Common myeloid progenitor, CD34-positive (primary cell): ENCODE data around the gene SUGP1.

Experiments
- CTCF ChIA-PET: fragments of 350-600 bp; sonication (Branson Sonifier 250); formaldehyde crosslinking; loops from one replicate; lab custom pipeline; 2021; ENCODE audit warnings: antibody characterized with exemption; lab: Charles Lee
- POLR2A ChIA-PET: fragments of 350-600 bp; sonication (Branson Sonifier 250); formaldehyde crosslinking; loops from one replicate; lab custom pipeline; 2021; ENCODE audit warnings: antibody characterized with exemption; lab: Charles Lee
- DNase-seq, 3 donors: peaks; one replicate each; pipeline versions ENCODE4 v3.0.0 to v3.0.0-alpha.2; 2013
- H3K27ac ChIP-seq, 2 experiments: 1 replicate in 1 of 2; 2 replicates in 1 of 2; pipeline ENCODE4 v1.7.0; 2013; ENCODE audit warnings: inconsistent platforms in 2 of 2, low read length in 2 of 2, mild to moderate bottlenecking in 2 of 2, low read depth in 1 of 2, moderate library complexity in 1 of 2; ENCODE audit not compliant: severe bottlenecking in 2 of 2, insufficient read depth in 1 of 2, poor library complexity in 1 of 2
- H3K27me3 ChIP-seq, 5 experiments: replicated peaks in 2 of 5; 1 replicate in 3 of 5; 2 replicates in 2 of 5; pipeline versions ENCODE4 v1.6.1 to v1.7.0; 2013; ENCODE audit warnings: low read length in 4 of 5, mild to moderate bottlenecking in 2 of 5, moderate library complexity in 2 of 5, inconsistent platforms in 1 of 5; ENCODE audit not compliant: insufficient read depth in 5 of 5, control insufficient read depth in 4 of 5
- H3K36me3 ChIP-seq, 4 experiments: 1 replicate in 2 of 4; 2 replicates in 2 of 4; pipeline versions ENCODE4 v1.6.1 to v1.7.0; 2013; ENCODE audit warnings: low read length in 3 of 4, control low read depth in 1 of 4, mild to moderate bottlenecking in 1 of 4; ENCODE audit not compliant: control insufficient read depth in 4 of 4, insufficient read depth in 4 of 4
- H3K4me1 ChIP-seq, 4 experiments: 1 replicate in 3 of 4; 2 replicates in 1 of 4; pipeline versions ENCODE4 v1.6.1 to v1.7.1; 2013; ENCODE audit warnings: low read length in 3 of 4, mild to moderate bottlenecking in 3 of 4, control low read depth in 1 of 4, inconsistent platforms in 1 of 4, moderate library complexity in 1 of 4; ENCODE audit not compliant: control insufficient read depth in 4 of 4, insufficient read depth in 4 of 4; ENCODE audit errors: control extremely low read depth in 1 of 4
- H3K4me3 ChIP-seq, 7 experiments: 1 replicate in 4 of 7; 2 replicates in 3 of 7; pipeline versions ENCODE4 v1.5.1 to v1.7.0; 2013; ENCODE audit warnings: mild to moderate bottlenecking in 7 of 7, low read length in 6 of 7, moderate library complexity in 6 of 7, inconsistent platforms in 2 of 7, low read depth in 2 of 7, control low read depth in 1 of 7; ENCODE audit not compliant: insufficient read depth in 4 of 7, control insufficient read depth in 1 of 7; ENCODE audit errors: extremely low read depth in 1 of 7
- H3K9me3 ChIP-seq, 5 experiments: 1 replicate in 4 of 5; 2 replicates in 1 of 5; pipeline versions ENCODE4 v1.6.1 to v1.7.1; 2013; ENCODE audit warnings: low read length in 4 of 5, mild to moderate bottlenecking in 2 of 5, inconsistent platforms in 1 of 5, low read depth in 1 of 5, moderate library complexity in 1 of 5; ENCODE audit not compliant: control insufficient read depth in 4 of 5, insufficient read depth in 2 of 5; ENCODE audit errors: control extremely low read depth in 1 of 5
- WGBS: methylation state at CpG from one replicate; pipeline ENCODE4 v1.1.5; 2013; ENCODE audit not compliant: insufficient coverage; 5-methylcytosine and 5-hydroxymethylcytosine counted together

The SUGP1 gene

DNA sequence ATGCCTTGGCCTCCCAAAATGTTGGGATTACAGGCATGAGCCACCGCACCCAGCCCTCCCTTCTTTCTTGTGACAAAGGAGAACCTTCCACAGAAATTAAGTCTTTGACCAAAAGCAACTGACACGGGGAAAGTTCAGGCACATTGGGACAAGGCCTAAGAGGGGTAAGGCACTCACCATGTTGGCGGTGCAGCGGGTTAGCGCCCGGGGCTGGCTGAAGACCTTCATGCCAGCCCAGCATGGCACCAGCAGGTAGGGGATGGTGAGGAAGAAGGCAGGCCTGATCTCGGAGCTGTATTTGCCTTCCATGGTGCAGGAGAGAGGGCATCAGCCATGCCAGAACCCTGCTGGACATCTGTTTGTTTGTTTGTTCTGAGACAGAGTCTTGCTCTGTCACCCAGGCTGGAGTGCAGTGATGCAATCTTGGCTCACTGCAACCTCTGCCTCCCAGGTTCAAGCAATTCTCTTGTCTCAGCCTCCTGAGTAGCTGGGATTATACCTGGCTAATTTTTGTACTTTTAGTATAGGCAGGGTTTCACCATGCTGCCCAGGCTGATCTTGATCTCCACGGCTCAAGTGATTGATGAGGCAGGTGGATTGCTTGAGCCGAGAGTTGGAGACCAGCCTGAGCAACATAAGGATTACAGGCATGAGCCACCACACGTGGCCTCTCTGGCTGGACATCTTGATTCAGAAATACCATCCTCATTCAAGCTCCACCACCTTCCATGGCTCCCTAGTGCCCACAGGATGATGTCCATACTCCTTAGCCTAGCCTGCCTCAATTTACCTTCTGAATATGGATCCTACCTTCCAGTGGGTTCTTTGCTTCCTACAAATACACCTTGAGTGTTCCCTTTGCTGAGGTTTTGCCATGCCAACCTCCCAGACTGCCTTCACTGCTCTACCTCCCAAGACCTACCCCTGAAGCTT is 51.6 kb downstream of the SUGP1 start:
- Histone ChIP-seq H3K4me3 (no peak overlapping the region), H3K27me3 (peaks cover 0 to 48% (median 9%) of the 10 kb centered on the region in 5 experiments), H3K36me3 (no peaks in the 10 kb centered on the region), H3K4me1 (peaks cover 0 to 4% (median 2%) of the 10 kb centered on the region in 4 experiments), H3K27ac (no peak overlapping the region), H3K9me3 (no peaks in the 10 kb centered on the region)
- POLR2A ChIA-PET, result no interaction called here
- DNase-seq, result no peak
- WGBS, result 92% methylated on average over 9 of the region's 10 CpGs
- CTCF ChIA-PET, result no interaction called here

DNA sequence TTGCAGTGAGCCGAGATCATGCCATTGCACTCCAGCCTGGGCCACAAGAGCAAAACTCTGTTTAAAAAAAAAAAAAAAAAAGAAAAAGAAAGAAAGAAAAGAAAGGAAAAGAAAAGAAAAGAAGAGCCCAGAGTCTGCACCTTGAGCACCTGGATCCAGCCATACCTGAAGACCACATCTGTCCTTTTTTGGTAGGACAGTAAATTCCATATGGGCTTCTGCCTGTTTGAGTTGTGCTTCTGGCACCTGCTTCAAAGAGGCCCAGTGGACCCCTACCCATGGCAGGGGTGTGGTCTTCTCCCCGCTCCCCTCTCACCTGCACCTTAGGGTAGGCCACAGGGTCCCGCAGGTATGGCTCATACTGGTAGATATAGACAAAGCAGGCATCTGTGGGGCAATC is 53.0 kb downstream of the SUGP1 start:
- Histone ChIP-seq H3K27ac (no peak overlapping the region), H3K9me3 (no peaks in the 10 kb centered on the region), H3K27me3 (peaks cover 0 to 49% (median 12%) of the 10 kb centered on the region in 5 experiments), H3K4me3 (no peak overlapping the region), H3K4me1 (peaks cover 0 to 2% (median under 1%) of the 10 kb centered on the region in 4 experiments), H3K36me3 (no peaks in the 10 kb centered on the region)
- CTCF ChIA-PET, result no interaction called here
- POLR2A ChIA-PET, result no interaction called here
- DNase-seq, result no peak
- WGBS, result 100% methylated on average over 1 of the region's 3 CpGs

DNA sequence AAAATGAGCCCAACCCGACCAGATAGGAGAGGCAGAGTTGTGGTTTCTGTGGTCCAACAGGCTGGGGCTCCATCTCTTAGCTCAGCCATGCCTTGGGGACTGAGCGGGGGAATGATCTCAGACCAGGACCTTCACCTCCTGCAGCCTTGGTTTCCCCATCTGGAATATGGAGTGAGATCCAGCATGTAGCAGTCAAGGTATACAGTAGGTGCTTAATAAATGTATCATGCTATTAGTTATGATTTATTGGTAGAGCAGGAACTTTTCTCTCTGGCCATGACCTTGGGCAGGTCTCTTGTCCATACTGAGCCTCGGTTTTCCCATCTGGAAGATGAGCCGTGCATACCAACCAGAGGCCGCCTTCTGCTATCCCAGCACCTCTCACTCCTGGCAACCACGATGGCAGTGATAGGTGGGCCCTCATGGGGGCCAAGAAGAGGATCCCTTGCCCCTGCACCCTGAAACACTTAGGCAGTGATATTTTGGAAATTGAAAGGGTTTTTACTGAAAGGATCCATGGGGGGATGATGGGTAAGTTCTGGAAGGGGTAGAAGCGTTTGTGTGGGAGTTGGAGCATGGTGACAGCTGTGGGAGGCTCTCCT is 56.3 kb downstream of the SUGP1 start:
- H3K36me3 ChIP-seq, result no peaks in the 10 kb centered on the region
- POLR2A ChIA-PET, result no interaction called here
- H3K4me1 ChIP-seq, result peaks cover 0 to 18% (median 15%) of the 10 kb centered on the region in 4 experiments
- no peak overlapping the region for H3K27ac ChIP-seq
- peaks cover 0 to 56% (median 20%) of the 10 kb centered on the region in 5 experiments for H3K27me3 ChIP-seq
- no peak for DNase-seq
- WGBS, result 89% methylated on average over 5 of the region's 7 CpGs
- CTCF ChIA-PET, result interaction anchor here (1.2 kb wide), 1 partner anchor 33 kb away, joined by 3 read pairs; no protein-coding TSS in a partner anchor
- no peak overlapping the region for H3K4me3 ChIP-seq
- H3K9me3 ChIP-seq, result peaks cover 0 to 4% (median 3%) of the 10 kb centered on the region in 5 experiments

GRCh38 chr19:19262190-19263057 is 57.9 kb downstream of the SUGP1 start:
- H3K27me3 ChIP-seq, result peaks cover 0 to 71% (median 20%) of the 10 kb centered on the region in 5 experiments
- ChIA-PET CTCF (interaction anchor here (1.2 kb wide), 1 partner anchor 31 kb away, joined by 3 read pairs; no protein-coding TSS in a partner anchor), POLR2A (no interaction called here)
- WGBS, result 11% methylated on average over 30 of the region's 31 CpGs
- H3K4me3 ChIP-seq, result peak overlapping the region in 1 of 7 experiments; percentile 5
- DNase-seq, result no peak
- H3K27ac ChIP-seq, result no peak overlapping the region
- H3K9me3 ChIP-seq, result peaks cover 0 to 4% (median 3%) of the 10 kb centered on the region in 5 experiments
- peaks cover 0 to 18% (median 15%) of the 10 kb centered on the region in 4 experiments for H3K4me1 ChIP-seq
- H3K36me3 ChIP-seq, result no peaks in the 10 kb centered on the region

DNA sequence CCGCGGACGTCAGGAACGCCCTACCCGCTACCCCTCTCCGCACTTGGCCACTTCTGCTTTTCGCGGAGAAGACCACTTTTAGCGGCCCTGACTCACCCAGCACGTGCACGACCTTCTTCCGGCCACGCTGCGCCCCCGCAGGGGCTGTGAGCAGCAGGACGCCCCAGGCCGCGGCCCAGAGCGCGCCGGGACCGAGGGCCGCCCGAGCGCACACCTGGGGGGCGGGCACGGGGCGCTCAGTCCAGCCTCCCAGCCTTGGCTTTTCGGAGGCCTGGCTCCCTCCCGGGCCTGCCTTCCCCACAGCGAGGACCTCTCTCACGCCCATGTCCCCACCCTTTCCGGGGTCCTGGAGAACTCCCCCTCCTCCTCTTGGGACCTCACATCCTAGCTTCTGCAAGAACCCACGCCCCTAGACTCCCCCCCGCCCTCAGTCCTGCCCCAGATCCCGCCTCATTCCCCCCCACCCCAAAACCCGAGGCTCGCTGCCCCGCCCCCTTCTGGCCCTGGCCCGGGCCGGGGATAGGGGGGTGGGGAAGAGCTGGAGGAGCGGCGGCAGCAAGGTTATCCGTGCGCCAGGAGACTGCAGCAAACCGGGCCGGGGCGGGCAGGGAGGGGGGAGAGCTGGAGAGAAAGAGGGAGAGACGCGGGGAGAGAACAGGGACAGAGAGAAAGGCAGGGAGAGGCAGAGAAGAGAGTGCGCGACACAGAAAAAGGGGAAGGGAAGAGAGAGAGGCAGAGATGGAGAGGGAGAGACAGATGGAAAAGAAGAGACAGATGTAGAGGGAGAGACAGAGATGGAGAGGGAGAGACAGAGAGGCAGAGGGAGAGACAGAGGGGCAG is 58.7 kb downstream of the SUGP1 start:
- Histone ChIP-seq H3K27me3 (peaks cover 0 to 80% (median 20%) of the 10 kb centered on the region in 5 experiments), H3K4me1 (peaks cover 0 to 18% (median 15%) of the 10 kb centered on the region in 4 experiments), H3K36me3 (no peaks in the 10 kb centered on the region), H3K27ac (no peak overlapping the region), H3K9me3 (peaks cover 0 to 4% (median 3%) of the 10 kb centered on the region in 5 experiments), H3K4me3 (peak overlapping the region in 3 of 7 experiments; percentile 28 to 57 (median 54))
- CTCF ChIA-PET, result no interaction called here
- POLR2A ChIA-PET, result no interaction called here
- 2% methylated on average over 37 of the region's 52 CpGs for WGBS
- peak; percentile 80 to 96 (median 95) for DNase-seq
